Thyroid gland (tissue), 4 donors: Measurements from ENCODE around the gene FOXE3.

Experiments used
- POLR2A ChIP-seq, 2 donors: fragments of 450-650 bp; IDR thresholded peaks; one replicate each; pipeline ENCODE4 v1.6.1; 2017; ENCODE audit warnings: antibody characterized with exemption in 2 of 2, mild to moderate bottlenecking in 2 of 2, moderate library complexity in 1 of 2
- TF ChIP-seq, protein P1 (sequence below), 6 experiments: fragments of 200-600 bp in 3 of 6; fragments of 450-650 bp in 3 of 6; sonication (generic) in 3 of 6; IDR thresholded peaks; one replicate each; pipeline ENCODE4 v1.5.1; 2016 to 2019; ENCODE audit warnings: antibody characterized with exemption in 6 of 6, mild to moderate bottlenecking in 2 of 6, inconsistent platforms in 1 of 6, moderate library complexity in 1 of 6

DNA sequence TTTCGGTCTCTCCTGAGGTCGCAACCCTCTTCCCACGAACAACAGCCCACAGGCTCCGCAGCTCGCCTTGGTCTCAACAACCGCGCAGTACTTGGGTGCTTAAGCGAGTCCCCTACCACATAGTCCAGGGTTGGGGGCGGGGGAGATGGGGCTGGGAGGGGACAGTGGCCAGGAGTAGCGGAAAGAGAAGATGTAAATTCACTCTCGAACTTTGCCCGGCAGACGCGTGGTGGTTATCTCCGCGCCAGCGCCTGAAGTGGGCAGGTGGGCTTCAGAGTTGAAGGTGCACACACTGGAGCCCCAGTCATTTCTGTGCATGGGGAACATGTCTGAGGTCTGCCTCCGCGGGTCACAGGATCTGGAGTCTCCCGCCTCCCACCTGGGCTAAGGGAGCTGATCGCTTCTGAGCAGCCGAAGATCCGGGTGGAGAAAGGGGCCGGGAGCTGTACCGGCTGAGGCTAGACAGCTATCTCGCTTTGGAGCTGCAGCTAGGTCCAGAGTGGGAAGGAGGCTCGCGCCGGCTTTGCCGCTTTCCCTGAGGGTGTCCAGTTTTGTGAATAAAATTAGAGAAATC lies 17.5 kb downstream of the FOXE3 start:
- TF ChIP-seq, protein P1, sequence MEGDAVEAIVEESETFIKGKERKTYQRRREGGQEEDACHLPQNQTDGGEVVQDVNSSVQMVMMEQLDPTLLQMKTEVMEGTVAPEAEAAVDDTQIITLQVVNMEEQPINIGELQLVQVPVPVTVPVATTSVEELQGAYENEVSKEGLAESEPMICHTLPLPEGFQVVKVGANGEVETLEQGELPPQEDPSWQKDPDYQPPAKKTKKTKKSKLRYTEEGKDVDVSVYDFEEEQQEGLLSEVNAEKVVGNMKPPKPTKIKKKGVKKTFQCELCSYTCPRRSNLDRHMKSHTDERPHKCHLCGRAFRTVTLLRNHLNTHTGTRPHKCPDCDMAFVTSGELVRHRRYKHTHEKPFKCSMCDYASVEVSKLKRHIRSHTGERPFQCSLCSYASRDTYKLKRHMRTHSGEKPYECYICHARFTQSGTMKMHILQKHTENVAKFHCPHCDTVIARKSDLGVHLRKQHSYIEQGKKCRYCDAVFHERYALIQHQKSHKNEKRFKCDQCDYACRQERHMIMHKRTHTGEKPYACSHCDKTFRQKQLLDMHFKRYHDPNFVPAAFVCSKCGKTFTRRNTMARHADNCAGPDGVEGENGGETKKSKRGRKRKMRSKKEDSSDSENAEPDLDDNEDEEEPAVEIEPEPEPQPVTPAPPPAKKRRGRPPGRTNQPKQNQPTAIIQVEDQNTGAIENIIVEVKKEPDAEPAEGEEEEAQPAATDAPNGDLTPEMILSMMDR (IDR thresholded peaks at IDR 0.05) = no peak
- no peak for TF ChIP-seq POLR2A (IDR thresholded peaks at IDR 0.05)
